MCF 10A (cell line): ENCODE data around the gene NCKAP5L. TPM values are rescaled to one million over a fixed set of nuclear protein-coding genes. Genes with fewer than 3 reads are reported as not detected.

Experiments
- BruUV-seq: library from RNA; stranded (reverse); fragments of 400-500 nt; replicated peaks from 2 replicates; lab custom pipeline; 2021; lab: Mats Ljungman, UMichigan
- CTCF ChIA-PET: fragments of 300-600 bp; sonication (Branson Sonifier 250); formaldehyde crosslinking; extraction: SDS; loops from one replicate; lab custom pipeline; 2021; ENCODE audit warnings: antibody characterized with exemption, inconsistent platforms; lab: Yijun Ruan, JAX
- POLR2A ChIA-PET: fragments of 300-600, 350-650 bp; sonication (Branson Sonifier 250); formaldehyde crosslinking; extraction: SDS; loops from one replicate; lab custom pipeline; 2020; ENCODE audit warnings: antibody characterized with exemption, inconsistent platforms; lab: Yijun Ruan, JAX
- DNase-seq: peaks from one replicate; pipeline ENCODE4 v3.0.0-alpha.2; 2018; ENCODE audit not compliant: unreplicated experiment
- H3K27ac Mint-ChIP-seq: one replicate; pipeline ENCODE4 v1.8.0; 2022; ENCODE audit warnings: mild to moderate bottlenecking, low read depth, mixed read lengths; ENCODE audit not compliant: unreplicated experiment
- H3K27me3 Mint-ChIP-seq: one replicate; pipeline ENCODE4 v1.8.0; 2022; ENCODE audit warnings: mixed read lengths; ENCODE audit not compliant: insufficient read depth, unreplicated experiment
- H3K36me3 Mint-ChIP-seq: one replicate; pipeline ENCODE4 v1.8.0; 2022; ENCODE audit warnings: mild to moderate bottlenecking, moderate library complexity, mixed read lengths; ENCODE audit not compliant: insufficient read depth, unreplicated experiment
- H3K4me1 Mint-ChIP-seq: one replicate; pipeline ENCODE4 v1.8.0; 2022; ENCODE audit warnings: mixed read lengths; ENCODE audit not compliant: insufficient read depth, unreplicated experiment
- H3K4me3 Mint-ChIP-seq: one replicate; pipeline ENCODE4 v1.8.0; 2022; ENCODE audit warnings: mild to moderate bottlenecking, moderate library complexity, mixed read lengths; ENCODE audit not compliant: unreplicated experiment
- H3K9me3 Mint-ChIP-seq: one replicate; pipeline ENCODE4 v1.8.0; 2022; ENCODE audit warnings: mixed read lengths; ENCODE audit not compliant: unreplicated experiment
- intact Hi-C: fragments of 100-400 bp; cut with micrococcal nuclease; formaldehyde crosslinking; loops from 2 replicates; pipeline ENCODE4 v1.14.1; 2022
- total RNA-seq: library from RNA; stranded (reverse); gene quantifications from 2 replicates; pipeline ENCODE4 v1.2.3, GENCODE V29; 2022
- TF ChIP-seq, protein P1 (sequence below): fragments of 200-600 bp; IDR thresholded peaks from one replicate; pipeline ENCODE4 v1.8.0; 2022; ENCODE audit warnings: antibody characterized with exemption, mild to moderate bottlenecking; ENCODE audit not compliant: unreplicated experiment

Gene NCKAP5L
- total RNA-seq, 1 experiment from 2014 or later = 19.9 TPM

GRCh38 chr12:49808686-49809380 is 19.4 kb downstream of the NCKAP5L start:
- TF ChIP-seq, protein P1, sequence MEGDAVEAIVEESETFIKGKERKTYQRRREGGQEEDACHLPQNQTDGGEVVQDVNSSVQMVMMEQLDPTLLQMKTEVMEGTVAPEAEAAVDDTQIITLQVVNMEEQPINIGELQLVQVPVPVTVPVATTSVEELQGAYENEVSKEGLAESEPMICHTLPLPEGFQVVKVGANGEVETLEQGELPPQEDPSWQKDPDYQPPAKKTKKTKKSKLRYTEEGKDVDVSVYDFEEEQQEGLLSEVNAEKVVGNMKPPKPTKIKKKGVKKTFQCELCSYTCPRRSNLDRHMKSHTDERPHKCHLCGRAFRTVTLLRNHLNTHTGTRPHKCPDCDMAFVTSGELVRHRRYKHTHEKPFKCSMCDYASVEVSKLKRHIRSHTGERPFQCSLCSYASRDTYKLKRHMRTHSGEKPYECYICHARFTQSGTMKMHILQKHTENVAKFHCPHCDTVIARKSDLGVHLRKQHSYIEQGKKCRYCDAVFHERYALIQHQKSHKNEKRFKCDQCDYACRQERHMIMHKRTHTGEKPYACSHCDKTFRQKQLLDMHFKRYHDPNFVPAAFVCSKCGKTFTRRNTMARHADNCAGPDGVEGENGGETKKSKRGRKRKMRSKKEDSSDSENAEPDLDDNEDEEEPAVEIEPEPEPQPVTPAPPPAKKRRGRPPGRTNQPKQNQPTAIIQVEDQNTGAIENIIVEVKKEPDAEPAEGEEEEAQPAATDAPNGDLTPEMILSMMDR = no peak
- H3K27ac Mint-ChIP-seq = no peak overlapping the region
- ChIA-PET CTCF (interaction anchor here (0.7 to 1.2 kb wide), 2 partner anchors 261 to 266 kb away, joined by 3 to 4 read pairs; no protein-coding TSS in a partner anchor), POLR2A (no interaction called here)
- intact Hi-C loops = no loop called here
- H3K27me3 Mint-ChIP-seq = no peaks in the 10 kb centered on the region
- H3K36me3 Mint-ChIP-seq = peaks cover 35% of the 10 kb centered on the region
- BruUV-seq = no TSS peak
- no peaks in the 10 kb centered on the region for H3K9me3 Mint-ChIP-seq
- no peak for DNase-seq
- no peak overlapping the region for H3K4me3 Mint-ChIP-seq
- no peaks in the 10 kb centered on the region for H3K4me1 Mint-ChIP-seq

- BruUV-seq = no TSS peak
- Mint-ChIP-seq H3K36me3 (peaks cover 41% of the 10 kb centered on the region), H3K4me1 (no peaks in the 10 kb centered on the region), H3K27me3 (no peaks in the 10 kb centered on the region), H3K27ac (no peak overlapping the region), H3K4me3 (no peak overlapping the region), H3K9me3 (no peaks in the 10 kb centered on the region)
- POLR2A ChIA-PET = no interaction called here
- TF ChIP-seq, protein P1 = no peak
- CTCF ChIA-PET = interaction anchor here (0.7 to 1.2 kb wide), 2 partner anchors 262 to 267 kb away, joined by 3 to 4 read pairs; no protein-coding TSS in a partner anchor
- DNase-seq = no peak
- intact Hi-C loops = no loop called here
Measured at GRCh38 chr12:49807991-49808580, 20.1 kb downstream of the NCKAP5L start.

GRCh38 chr12:49806877-49807276 is 21.3 kb downstream of the NCKAP5L start:
- H3K4me1 Mint-ChIP-seq = no peaks in the 10 kb centered on the region
- peaks cover 41% of the 10 kb centered on the region for H3K36me3 Mint-ChIP-seq

GRCh38 chr12:49806321-49806813 is 21.8 kb downstream of the NCKAP5L start:
- Mint-ChIP-seq H3K36me3 (peaks cover 41% of the 10 kb centered on the region), H3K27me3 (no peaks in the 10 kb centered on the region), H3K4me3 (no peak overlapping the region), H3K9me3 (no peaks in the 10 kb centered on the region), H3K27ac (no peak overlapping the region), H3K4me1 (no peaks in the 10 kb centered on the region)
- TF ChIP-seq, protein P1 = no peak
- CTCF ChIA-PET = no interaction called here
- POLR2A ChIA-PET = no interaction called here
- intact Hi-C loops = no loop called here
- BruUV-seq = no TSS peak
- no peak for DNase-seq

More at GRCh38 chr12:49806877-49807276, 21.3 kb downstream of the NCKAP5L start:
- POLR2A ChIA-PET = no interaction called here
- intact Hi-C loops = no loop called here
- DNase-seq = no peak
- H3K4me3 Mint-ChIP-seq = no peak overlapping the region
- CTCF ChIA-PET = interaction anchor here (0.5 kb wide), 1 partner anchor 24 kb away, joined by 3 read pairs; no protein-coding TSS in a partner anchor
- BruUV-seq = no TSS peak
- H3K27me3 Mint-ChIP-seq = no peaks in the 10 kb centered on the region
- H3K9me3 Mint-ChIP-seq = no peaks in the 10 kb centered on the region
- no peak overlapping the region for H3K27ac Mint-ChIP-seq
- TF ChIP-seq, protein P1 = no peak
